ENCODE measurements around the gene PLAC9. TPM values are rescaled to one million over a fixed set of nuclear protein-coding genes. Genes with fewer than 3 reads are reported as not detected.

The PLAC9 gene
- total RNA-seq, 4 donors from 2014 or later = 4.0 to 12.4 (median 8.9) TPM

DNA sequence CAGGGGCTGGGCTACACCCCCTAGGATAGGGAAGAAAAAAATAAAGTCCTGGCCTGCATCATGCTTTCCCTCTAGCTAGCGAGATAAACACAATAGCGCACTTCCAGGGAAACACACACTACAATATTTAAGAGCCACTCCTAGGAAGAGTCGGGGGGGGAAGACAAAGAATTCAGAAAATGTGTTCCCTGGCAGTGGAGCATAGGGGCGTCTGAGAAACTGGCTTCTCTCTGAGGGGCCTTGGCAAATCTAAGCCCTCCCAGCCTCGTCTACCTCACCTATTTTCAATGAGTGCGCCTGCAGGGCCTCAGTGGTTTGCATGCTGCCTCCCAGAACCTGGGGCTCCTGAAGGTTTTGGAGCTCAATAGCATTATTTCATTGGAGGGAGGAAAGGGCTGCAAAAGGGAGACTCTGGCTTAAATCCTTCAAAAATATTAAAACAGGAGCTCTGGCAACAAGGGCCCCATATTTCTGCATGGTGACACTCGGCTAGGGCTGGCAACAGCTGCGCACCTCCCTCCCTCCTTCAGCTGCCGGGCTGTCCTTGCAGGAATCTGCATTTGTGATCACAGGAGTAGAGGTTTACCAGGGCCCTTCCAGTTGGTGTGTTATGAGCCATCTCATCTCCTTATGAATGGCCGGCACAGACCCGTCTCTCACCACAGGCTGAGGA lies 62.0 kb downstream of the PLAC9 start:
- Histone ChIP-seq H3K4me3 (no peak overlapping the region), H3K27ac (peak overlapping the region; percentile 12 to 99 (median 81)), H3K4me1 (peaks cover 12 to 82% (median 41%) of the 10 kb centered on the region in 4 donors), H3K36me3 (no peaks in the 10 kb centered on the region), H3K27me3 (no peaks in the 10 kb centered on the region), H3K9me3 (no peaks in the 10 kb centered on the region)
- DNase-seq = no peak
- TF ChIP-seq POLR2A (IDR thresholded peaks at IDR 0.05) (no peak), CTCF (IDR thresholded peaks at IDR 0.05) (no peak)

Other genes with a start within 250 kb of the PLAC9 start
- not detected for gene SFTPD, start 183.6 kb upstream of the PLAC9 start, total RNA-seq
- gene TMEM254, start 54.1 kb upstream of the PLAC9 start, total RNA-seq = 10 to 100 TPM in 3 of 4 donors, 1 to 10 TPM in 1; 7.4 to 31.5 (median 20.3) TPM
- 100 to 1,000 TPM; 110 to 269 (median 238) TPM for gene ANXA11, start 72.8 kb downstream of the PLAC9 start, total RNA-seq
- not detected for gene MAT1A, start 156.9 kb downstream of the PLAC9 start, total RNA-seq
- gene DYDC1, start 224.0 kb downstream of the PLAC9 start, total RNA-seq = not detected
- gene DYDC2, start 224.1 kb downstream of the PLAC9 start, total RNA-seq = under 1 TPM in 1 of 4 donors, not detected in 3; 0.70 TPM

Measured in Peyer's patch (tissue), 4 donors.